ENCODE measurements around the gene OR10A6. TPM values are rescaled to one million over a fixed set of nuclear protein-coding genes. Genes with fewer than 3 reads are reported as not detected.

OR10A6 gene
- total and polyA plus RNA-seq, 10 of the 15 experiments (the other 5 are each of a cell fraction or from before 2014, with no cell fraction given) = not detected

- TF ChIP-seq HSF1 (IDR thresholded peaks at IDR 0.05; ENCODE audit: low read depth, low read length) = no peak
- TF ChIP-seq SREBF1 (IDR thresholded peaks at IDR 0.05; ENCODE audit: low read length) = no peak
- TF ChIP-seq BCL11A (IDR thresholded peaks at IDR 0.05; ENCODE audit: low read depth, low read length) = 0 out of 2 replicates have a peak, but pooled peaks have one; percentile 8
- no peak for TF ChIP-seq CHD4 (IDR thresholded peaks at IDR 0.05)
- peak; percentile 21 for TF ChIP-seq MEF2B (IDR thresholded peaks at IDR 0.05; ENCODE audit: partially characterized antibody, poor library complexity, severe bottlenecking)
- TF ChIP-seq ZNF274 (IDR thresholded peaks at IDR 0.05; ENCODE audit: insufficient read depth, insufficient read length) = no peak
- TF ChIP-seq POLR2AphosphoS2 (IDR thresholded peaks at IDR 0.05; ENCODE audit: low read depth, low read length) = no peak
- TF ChIP-seq ESRRA (IDR thresholded peaks at IDR 0.05; ENCODE audit: low read length) = no peak
- peak; percentile 71 for TF ChIP-seq PKNOX1 (IDR thresholded peaks at IDR 0.05)
These were observed 32.3 kb downstream of the OR10A6 start (continued) for GRCh38 chr11:7898666-7899283.

All from GM12878 (cell line).